Activated CD8-positive, alpha-beta T cell treated with anti-CD3 and anti-CD28 coated beads for 36 hours (primary cell): ENCODE measurements around the gene ZMYND11. TPM values are rescaled to one million over a fixed set of nuclear protein-coding genes. Genes with fewer than 3 reads are reported as not detected.

ENCODE experiments used
- ATAC-seq: fragments of 200-7000 bp; cut with Tn5 transposase; one replicate; pipeline ENCODE4 v1.10.0; 2021; ENCODE audit warnings: mild to moderate bottlenecking, moderate library complexity
- CTCF ChIA-PET: fragments of 350-600 bp; sonication (Branson Sonifier 250); formaldehyde crosslinking; loops from one replicate; lab custom pipeline; 2021; ENCODE audit warnings: antibody characterized with exemption; lab: Charles Lee
- POLR2A ChIA-PET: fragments of 350-600 bp; sonication (Branson Sonifier 250); formaldehyde crosslinking; loops from one replicate; lab custom pipeline; 2021; ENCODE audit warnings: antibody characterized with exemption; lab: Charles Lee
- DNase-seq: peaks from one replicate; pipeline ENCODE4 v3.0.0-alpha.2; 2020
- H3K27ac Mint-ChIP-seq: one replicate; pipeline ENCODE4 v1.8.0; 2021; ENCODE audit warnings: mild to moderate bottlenecking, mixed read lengths
- H3K27me3 Mint-ChIP-seq: one replicate; pipeline ENCODE4 v1.8.0; 2021; ENCODE audit warnings: mixed read lengths
- H3K36me3 Mint-ChIP-seq: one replicate; pipeline ENCODE4 v1.8.0; 2021; ENCODE audit warnings: low read depth, mixed read lengths
- H3K4me1 Mint-ChIP-seq: one replicate; pipeline ENCODE4 v1.8.0; 2021; ENCODE audit warnings: low read depth, mixed read lengths
- H3K4me3 Mint-ChIP-seq: one replicate; pipeline ENCODE4 v1.8.0; 2021; ENCODE audit warnings: mild to moderate bottlenecking, moderate library complexity, mixed read lengths
- H3K9me3 Mint-ChIP-seq: one replicate; pipeline ENCODE4 v1.8.0; 2021; ENCODE audit warnings: mixed read lengths
- CTCF ChIP-seq: fragments of 200-600 bp; IDR thresholded peaks from one replicate; pipeline ENCODE4 v1.8.0; 2022; ENCODE audit warnings: antibody characterized with exemption, mild to moderate bottlenecking
- intact Hi-C: fragments of 100-400 bp; cut with micrococcal nuclease; formaldehyde crosslinking; loops from one replicate; pipeline ENCODE4 v1.10.0; 2022
- total RNA-seq, 2 experiments: library from RNA; stranded (reverse); gene quantifications; one replicate each; pipeline ENCODE4 v1.2.3, GENCODE V29; 2021

The ZMYND11 gene
- total RNA-seq, 2 experiments from 2014 or later = 14.9 to 16.8 TPM

- Mint-ChIP-seq H3K27ac (no peak overlapping the region), H3K36me3 (peaks cover 6% of the 10 kb centered on the region), H3K27me3 (no peaks in the 10 kb centered on the region), H3K9me3 (peaks cover 25% of the 10 kb centered on the region), H3K4me1 (no peaks in the 10 kb centered on the region), H3K4me3 (no peak overlapping the region)
- intact Hi-C loops = no loop called here
- POLR2A ChIA-PET = no interaction called here
- CTCF ChIA-PET = interaction anchor here (1.1 kb wide), 1 partner anchor 28 kb away, joined by 4 read pairs; no protein-coding TSS in a partner anchor
- TF ChIP-seq CTCF = no peak
- no peak for ATAC-seq
- DNase-seq = no peak
These were observed 39.7 kb upstream of the ZMYND11 start for GRCh38 chr10:95356-96115.

GRCh38 chr10:96466-96865 lies 38.8 kb upstream of the ZMYND11 start:
- Mint-ChIP-seq H3K36me3 (peaks cover 6% of the 10 kb centered on the region), H3K27ac (no peak overlapping the region), H3K4me1 (no peaks in the 10 kb centered on the region), H3K4me3 (no peak overlapping the region), H3K27me3 (no peaks in the 10 kb centered on the region), H3K9me3 (peaks cover 25% of the 10 kb centered on the region)
- no peak for ATAC-seq
- POLR2A ChIA-PET = no interaction called here
- CTCF ChIA-PET = interaction anchor here (0.9 to 1.1 kb wide), 2 partner anchors 20 to 28 kb away, joined by 3 to 4 read pairs; no protein-coding TSS in a partner anchor
- no peak for DNase-seq
- TF ChIP-seq CTCF = no peak
- intact Hi-C loops = no loop called here

- POLR2A ChIA-PET = no interaction called here
These were observed 30.8 kb upstream of the ZMYND11 start for GRCh38 chr10:104416-104815.

GRCh38 chr10:104862-105565 lies 30.2 kb upstream of the ZMYND11 start:
- Mint-ChIP-seq H3K9me3 (no peaks in the 10 kb centered on the region), H3K27me3 (no peaks in the 10 kb centered on the region), H3K27ac (no peak overlapping the region), H3K4me1 (peaks cover 20% of the 10 kb centered on the region), H3K4me3 (no peak overlapping the region), H3K36me3 (no peaks in the 10 kb centered on the region)
- intact Hi-C loops = no loop called here
- TF ChIP-seq CTCF = no peak
- ChIA-PET POLR2A (no interaction called here), CTCF (no interaction called here)
- DNase-seq (no peak), ATAC-seq (no peak)

More at GRCh38 chr10:104416-104815, 30.8 kb upstream of the ZMYND11 start:
- no peak for TF ChIP-seq CTCF
- Mint-ChIP-seq H3K9me3 (no peaks in the 10 kb centered on the region), H3K4me1 (peaks cover 20% of the 10 kb centered on the region), H3K27ac (no peak overlapping the region), H3K4me3 (no peak overlapping the region), H3K27me3 (no peaks in the 10 kb centered on the region), H3K36me3 (no peaks in the 10 kb centered on the region)
- DNase-seq = no peak
- CTCF ChIA-PET = no interaction called here
- intact Hi-C loops = no loop called here
- ATAC-seq = no peak

GRCh38 chr10:105806-106205 lies 29.4 kb upstream of the ZMYND11 start:
- no peak overlapping the region for H3K4me3 Mint-ChIP-seq
- no peaks in the 10 kb centered on the region for H3K36me3 Mint-ChIP-seq
- TF ChIP-seq CTCF = no peak
- H3K4me1 Mint-ChIP-seq = peaks cover 20% of the 10 kb centered on the region
- CTCF ChIA-PET = no interaction called here
- H3K27ac Mint-ChIP-seq = peak overlapping the region; percentile 30
- H3K27me3 Mint-ChIP-seq = peaks cover 1% of the 10 kb centered on the region
- POLR2A ChIA-PET = no interaction called here
- no peak for DNase-seq
- no peak for ATAC-seq
- intact Hi-C loops = no loop called here
- no peaks in the 10 kb centered on the region for H3K9me3 Mint-ChIP-seq
